Measurements from ENCODE around the gene ADAMTS9. TPM values are rescaled to one million over a fixed set of nuclear protein-coding genes. Genes with fewer than 3 reads are reported as not detected.
A peak's percentile ranks its signal among the peaks of the same experiment; 100 is the strongest.

Gene ADAMTS9
- total RNA-seq, 1 donor from 2014 or later: 58.3 TPM

GRCh38 chr3:64651741-64652241 lies 36.0 kb downstream of the ADAMTS9 start:
- no peak for DNase-seq (ENCODE audit: low read depth, low spot score)

GRCh38 chr3:64651303-64651702 lies 36.5 kb downstream of the ADAMTS9 start:
- DNase-seq (ENCODE audit: low read depth, low spot score): no peak

- DNase-seq (ENCODE audit: low read depth, low spot score): no peak
Observed at GRCh38 chr3:64650715-64651114, 37.1 kb downstream of the ADAMTS9 start.

- DNase-seq (ENCODE audit: low read depth, low spot score): peak; percentile 46
Observed at GRCh38 chr3:64650096-64650622, 37.6 kb downstream of the ADAMTS9 start.

GRCh38 chr3:64648927-64649906 lies 38.6 kb downstream of the ADAMTS9 start:
- no peak for DNase-seq (ENCODE audit: low read depth, low spot score)

- DNase-seq (ENCODE audit: low read depth, low spot score): no peak
Observed at GRCh38 chr3:64647825-64648224, 40.0 kb downstream of the ADAMTS9 start.

- DNase-seq (ENCODE audit: low read depth, low spot score): no peak
Observed at GRCh38 chr3:64645243-64645642, 42.6 kb downstream of the ADAMTS9 start.

- no peak for DNase-seq (ENCODE audit: low read depth, low spot score)
Observed at GRCh38 chr3:64644483-64644882, 43.3 kb downstream of the ADAMTS9 start.

- no peak for DNase-seq (ENCODE audit: low read depth, low spot score)
Observed at GRCh38 chr3:64642327-64643151, 45.3 kb downstream of the ADAMTS9 start.

GRCh38 chr3:64638981-64639481 lies 48.8 kb downstream of the ADAMTS9 start:
- DNase-seq (ENCODE audit: low read depth, low spot score): no peak

GRCh38 chr3:64638511-64638910 lies 49.3 kb downstream of the ADAMTS9 start:
- no peak for DNase-seq (ENCODE audit: low read depth, low spot score)

- no peak for DNase-seq (ENCODE audit: low read depth, low spot score)
Observed at GRCh38 chr3:64634417-64634816, 53.4 kb downstream of the ADAMTS9 start.

GRCh38 chr3:64631951-64632350 lies 55.8 kb downstream of the ADAMTS9 start:
- no peak for DNase-seq (ENCODE audit: low read depth, low spot score)

- no peak for DNase-seq (ENCODE audit: low read depth, low spot score)
Observed at GRCh38 chr3:64627471-64628321, 60.1 kb downstream of the ADAMTS9 start.

- DNase-seq (ENCODE audit: low read depth, low spot score): no peak
Observed at GRCh38 chr3:64627042-64627441, 60.8 kb downstream of the ADAMTS9 start.

- no peak for DNase-seq (ENCODE audit: low read depth, low spot score)
Observed at GRCh38 chr3:64625381-64625780, 62.4 kb downstream of the ADAMTS9 start.

- no peak for DNase-seq (ENCODE audit: low read depth, low spot score)
Observed at GRCh38 chr3:64623125-64623524, 64.7 kb downstream of the ADAMTS9 start.

GRCh38 chr3:64621726-64622395 lies 65.9 kb downstream of the ADAMTS9 start:
- no peak for DNase-seq (ENCODE audit: low read depth, low spot score)

GRCh38 chr3:64621275-64621674 lies 66.5 kb downstream of the ADAMTS9 start:
- no peak for DNase-seq (ENCODE audit: low read depth, low spot score)

GRCh38 chr3:64620020-64620419 lies 67.8 kb downstream of the ADAMTS9 start:
- no peak for DNase-seq (ENCODE audit: low read depth, low spot score)

Data from pulmonary artery endothelial cell (primary cell).